ENCODE measurements around the gene TBC1D9B.

GRCh38 chr5:179814090-179814489 is 93.6 kb downstream of the TBC1D9B start:
- TF ChIP-seq, protein P1, sequence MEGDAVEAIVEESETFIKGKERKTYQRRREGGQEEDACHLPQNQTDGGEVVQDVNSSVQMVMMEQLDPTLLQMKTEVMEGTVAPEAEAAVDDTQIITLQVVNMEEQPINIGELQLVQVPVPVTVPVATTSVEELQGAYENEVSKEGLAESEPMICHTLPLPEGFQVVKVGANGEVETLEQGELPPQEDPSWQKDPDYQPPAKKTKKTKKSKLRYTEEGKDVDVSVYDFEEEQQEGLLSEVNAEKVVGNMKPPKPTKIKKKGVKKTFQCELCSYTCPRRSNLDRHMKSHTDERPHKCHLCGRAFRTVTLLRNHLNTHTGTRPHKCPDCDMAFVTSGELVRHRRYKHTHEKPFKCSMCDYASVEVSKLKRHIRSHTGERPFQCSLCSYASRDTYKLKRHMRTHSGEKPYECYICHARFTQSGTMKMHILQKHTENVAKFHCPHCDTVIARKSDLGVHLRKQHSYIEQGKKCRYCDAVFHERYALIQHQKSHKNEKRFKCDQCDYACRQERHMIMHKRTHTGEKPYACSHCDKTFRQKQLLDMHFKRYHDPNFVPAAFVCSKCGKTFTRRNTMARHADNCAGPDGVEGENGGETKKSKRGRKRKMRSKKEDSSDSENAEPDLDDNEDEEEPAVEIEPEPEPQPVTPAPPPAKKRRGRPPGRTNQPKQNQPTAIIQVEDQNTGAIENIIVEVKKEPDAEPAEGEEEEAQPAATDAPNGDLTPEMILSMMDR (IDR thresholded peaks at IDR 0.05), result no peak
- no peak for TF ChIP-seq ZFX (IDR thresholded peaks at IDR 0.05; ENCODE audit: borderline replicate concordance)

Data from 22Rv1 (cell line).